Trophoblast cell (in vitro differentiated cells and primary cell): ENCODE data around the gene EYS.

Source experiments
- DNase-seq, 2 donors: peaks; one replicate each; pipeline ENCODE4 v3.0.0-alpha.2; 2016
- H2AFZ ChIP-seq: 2 replicates; pipeline ENCODE4 v1.6.1; 2013; ENCODE audit warnings: low read length, moderate library complexity, mild to moderate bottlenecking; ENCODE audit not compliant: insufficient read depth, poor library complexity
- H2AK5ac ChIP-seq: 2 replicates; pipeline ENCODE4 v1.6.1; 2013; ENCODE audit warnings: mild to moderate bottlenecking, low read length
- H2BK120ac ChIP-seq: 2 replicates; pipeline ENCODE4 v1.6.1; 2013; ENCODE audit warnings: low read length, mild to moderate bottlenecking, moderate library complexity; ENCODE audit not compliant: insufficient read depth, poor library complexity
- H2BK12ac ChIP-seq: 2 replicates; pipeline ENCODE4 v1.6.1; 2013; ENCODE audit warnings: mild to moderate bottlenecking, low read length, moderate library complexity
- H2BK5ac ChIP-seq: 2 replicates; pipeline ENCODE4 v1.6.1; 2013; ENCODE audit warnings: low read length, low read depth, moderate library complexity, mild to moderate bottlenecking; ENCODE audit not compliant: poor library complexity
- H3K14ac ChIP-seq: 2 replicates; pipeline ENCODE4 v1.6.1; 2013; ENCODE audit warnings: mild to moderate bottlenecking, low read length
- H3K18ac ChIP-seq: 2 replicates; pipeline ENCODE4 v1.6.1; 2013; ENCODE audit warnings: mild to moderate bottlenecking, low read length
- H3K23ac ChIP-seq: 2 replicates; pipeline ENCODE4 v1.6.1; 2013; ENCODE audit warnings: low read length
- H3K27ac ChIP-seq: 2 replicates; pipeline ENCODE4 v1.5.1; 2013; ENCODE audit warnings: low read depth, mild to moderate bottlenecking, inconsistent platforms, low read length, moderate library complexity
- H3K27me3 ChIP-seq: 2 replicates; pipeline ENCODE4 v1.6.1; 2013; ENCODE audit warnings: inconsistent platforms, mild to moderate bottlenecking, low read length, moderate library complexity; ENCODE audit not compliant: insufficient read depth
- H3K36me3 ChIP-seq, 2 experiments: 1 replicate in 1 of 2; 2 replicates in 1 of 2; pipeline ENCODE4 v1.6.1; 2013; ENCODE audit warnings: low read length in 2 of 2, mild to moderate bottlenecking in 2 of 2, moderate library complexity in 1 of 2; ENCODE audit not compliant: insufficient read depth in 2 of 2, control insufficient read depth in 1 of 2
- H3K4ac ChIP-seq: 2 replicates; pipeline ENCODE4 v1.6.1; 2013; ENCODE audit warnings: low read depth, mild to moderate bottlenecking, low read length, moderate library complexity
- H3K4me1 ChIP-seq, 2 experiments: 1 replicate in 1 of 2; 2 replicates in 1 of 2; pipeline ENCODE4 v1.6.1; 2013; ENCODE audit warnings: low read length in 2 of 2, mild to moderate bottlenecking in 2 of 2, moderate library complexity in 1 of 2; ENCODE audit not compliant: insufficient read depth in 2 of 2, control insufficient read depth in 1 of 2
- H3K4me2 ChIP-seq: 2 replicates; pipeline ENCODE4 v1.6.1; 2013; ENCODE audit warnings: inconsistent platforms, mild to moderate bottlenecking, low read length, moderate library complexity
- H3K4me3 ChIP-seq: 2 replicates; pipeline ENCODE4 v1.5.1; 2013; ENCODE audit warnings: mild to moderate bottlenecking, low read depth, low read length, inconsistent platforms
- H3K79me1 ChIP-seq: one replicate; pipeline ENCODE4 v1.6.1; 2013; ENCODE audit warnings: low read length
- H3K79me2 ChIP-seq: 2 replicates; pipeline ENCODE4 v1.6.1; 2013; ENCODE audit warnings: low read length, mild to moderate bottlenecking; ENCODE audit not compliant: control insufficient read depth, insufficient read depth, poor library complexity
- H3K9ac ChIP-seq: 2 replicates; pipeline ENCODE4 v1.6.1; 2013; ENCODE audit warnings: mild to moderate bottlenecking, low read length
- H3K9me3 ChIP-seq: 2 replicates; pipeline ENCODE4 v1.6.1; 2013; ENCODE audit warnings: low read depth, mild to moderate bottlenecking, control low read depth, inconsistent platforms, low read length; ENCODE audit not compliant: insufficient read depth
- H4K12ac ChIP-seq: 2 replicates; pipeline ENCODE4 v1.6.1; 2013; ENCODE audit warnings: low read depth, mild to moderate bottlenecking, low read length, moderate library complexity
- H4K8ac ChIP-seq: 2 replicates; pipeline ENCODE4 v1.6.1; 2013; ENCODE audit warnings: low read depth, mild to moderate bottlenecking, low read length, moderate library complexity
- H4K91ac ChIP-seq: one replicate; pipeline ENCODE4 v1.6.1; 2013; ENCODE audit warnings: low read depth, mild to moderate bottlenecking, low read length, moderate library complexity
- WGBS: extraction: QIAGEN DNeasy Blood & Tissue Kit; methylation state at CpG from one replicate; pipeline ENCODE4 v1.1.7; 2013; ENCODE audit warnings: missing lambda C conversion rate; ENCODE audit not compliant: insufficient read length, insufficient coverage; ENCODE audit errors: extremely low coverage; 5-methylcytosine and 5-hydroxymethylcytosine counted together

Gene EYS

DNA sequence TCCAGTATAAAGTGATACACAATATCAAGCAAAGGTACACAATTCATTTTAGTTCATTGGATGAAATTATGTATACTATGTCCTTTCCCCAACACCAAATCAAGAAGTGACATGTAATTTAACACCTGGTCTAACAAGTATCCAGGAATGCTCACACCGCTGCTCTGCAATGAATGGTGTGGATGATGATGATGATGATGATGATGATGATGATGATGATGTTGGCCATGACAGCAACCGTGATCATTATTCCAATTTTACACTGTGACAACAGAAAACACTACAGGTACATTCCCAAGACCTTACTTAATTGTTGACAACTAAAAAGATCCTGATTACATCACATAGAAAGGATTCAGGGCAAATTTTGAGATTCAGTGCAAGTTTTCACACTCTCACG lies 1449.4 kb downstream of the EYS start:
- Histone ChIP-seq H3K27ac (no peak overlapping the region), H2BK120ac (no peak overlapping the region), H3K27me3 (no peaks in the 10 kb centered on the region), H3K18ac (no peak overlapping the region), H2BK12ac (no peak overlapping the region), H3K4me3 (no peak overlapping the region), H3K9me3 (no peaks in the 10 kb centered on the region), H3K79me1 (no peaks in the 10 kb centered on the region), H3K14ac (no peak overlapping the region), H3K23ac (no peak overlapping the region), H2AK5ac (no peak overlapping the region), H4K91ac (no peak overlapping the region), H3K4me2 (no peak overlapping the region), H3K36me3 (no peaks in the 10 kb centered on the region), H2AFZ (no peak overlapping the region), H3K4me1 (no peaks in the 10 kb centered on the region), H3K79me2 (no peaks in the 10 kb centered on the region), H2BK5ac (no peak overlapping the region), H3K4ac (no peak overlapping the region), H4K8ac (no peak overlapping the region), H4K12ac (no peak overlapping the region), H3K9ac (no peak overlapping the region)
- no peak for DNase-seq
- whole genome bisulfite sequencing: no CpG with 5 or more reads among the region's 3 CpGs

DNA sequence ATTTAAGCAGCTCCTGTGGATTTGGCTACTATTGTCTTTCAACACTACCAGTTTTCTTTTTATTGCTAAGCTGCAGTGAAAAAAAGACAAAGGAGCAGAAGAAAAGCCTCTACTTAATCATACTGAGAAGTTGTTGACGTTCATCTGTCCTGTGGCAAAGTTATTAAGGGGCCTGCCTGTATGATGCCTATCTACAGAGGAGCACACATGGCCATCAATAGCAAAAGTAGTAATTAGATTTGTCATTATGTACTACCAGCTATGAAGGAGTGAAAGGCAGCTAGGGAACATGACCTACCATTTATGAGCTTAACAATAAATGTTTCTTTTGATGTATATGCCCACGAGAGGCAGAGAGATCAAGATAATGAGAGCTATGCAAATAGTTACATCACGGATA lies 1450.5 kb downstream of the EYS start:
- H3K79me1 ChIP-seq: no peaks in the 10 kb centered on the region
- no CpG with 5 or more reads among the region's 3 CpGs for WGBS
- no peak overlapping the region for H3K4ac ChIP-seq
- no peak overlapping the region for H2BK12ac ChIP-seq
- H2AFZ ChIP-seq: no peak overlapping the region
- H3K18ac ChIP-seq: no peak overlapping the region
- H3K4me1 ChIP-seq: no peaks in the 10 kb centered on the region
- no peaks in the 10 kb centered on the region for H3K27me3 ChIP-seq
- H3K9me3 ChIP-seq: no peaks in the 10 kb centered on the region
- no peak overlapping the region for H3K4me3 ChIP-seq
- no peak overlapping the region for H3K23ac ChIP-seq
- H2AK5ac ChIP-seq: no peak overlapping the region
- no peak overlapping the region for H2BK120ac ChIP-seq
- no peak overlapping the region for H3K9ac ChIP-seq
- H4K8ac ChIP-seq: no peak overlapping the region
- no peak overlapping the region for H2BK5ac ChIP-seq
- no peak overlapping the region for H4K12ac ChIP-seq
- no peak overlapping the region for H4K91ac ChIP-seq
- no peak overlapping the region for H3K27ac ChIP-seq
- no peak for DNase-seq
- H3K36me3 ChIP-seq: no peaks in the 10 kb centered on the region
- H3K14ac ChIP-seq: no peak overlapping the region
- H3K4me2 ChIP-seq: no peak overlapping the region
- H3K79me2 ChIP-seq: no peaks in the 10 kb centered on the region

DNA sequence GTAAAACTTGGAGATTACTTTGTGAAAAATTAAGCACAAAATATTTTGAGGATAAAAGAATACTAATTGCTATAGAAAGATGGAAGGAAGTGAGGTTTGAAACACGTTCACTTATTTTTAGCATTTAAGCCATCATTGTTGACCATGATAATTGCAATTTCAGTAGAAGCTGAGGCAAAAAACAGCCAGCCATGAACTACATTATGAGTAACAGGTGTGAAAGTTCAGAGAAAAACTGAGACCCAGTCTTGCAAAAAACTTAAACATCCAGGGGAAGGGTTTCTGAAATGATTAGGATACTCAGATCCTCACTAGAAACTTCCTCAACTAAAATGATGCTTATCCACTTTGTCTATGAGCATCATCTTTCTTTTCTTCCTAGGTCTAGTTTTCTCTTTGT lies 1452.0 kb downstream of the EYS start:
- Histone ChIP-seq H2AK5ac (no peak overlapping the region), H3K36me3 (no peaks in the 10 kb centered on the region), H3K79me1 (no peaks in the 10 kb centered on the region), H3K79me2 (no peaks in the 10 kb centered on the region), H3K14ac (no peak overlapping the region), H3K9me3 (no peaks in the 10 kb centered on the region), H3K27me3 (no peaks in the 10 kb centered on the region), H3K9ac (no peak overlapping the region), H3K4me3 (no peak overlapping the region), H4K12ac (no peak overlapping the region), H4K91ac (no peak overlapping the region), H3K18ac (no peak overlapping the region), H3K23ac (no peak overlapping the region), H4K8ac (no peak overlapping the region), H2BK5ac (no peak overlapping the region), H3K4me1 (no peaks in the 10 kb centered on the region), H3K27ac (no peak overlapping the region), H2BK120ac (no peak overlapping the region), H2AFZ (no peak overlapping the region), H3K4ac (no peak overlapping the region), H3K4me2 (no peak overlapping the region), H2BK12ac (no peak overlapping the region)
- WGBS: no CpG with 5 or more reads among the region's 1 CpG
- DNase-seq: no peak

DNA sequence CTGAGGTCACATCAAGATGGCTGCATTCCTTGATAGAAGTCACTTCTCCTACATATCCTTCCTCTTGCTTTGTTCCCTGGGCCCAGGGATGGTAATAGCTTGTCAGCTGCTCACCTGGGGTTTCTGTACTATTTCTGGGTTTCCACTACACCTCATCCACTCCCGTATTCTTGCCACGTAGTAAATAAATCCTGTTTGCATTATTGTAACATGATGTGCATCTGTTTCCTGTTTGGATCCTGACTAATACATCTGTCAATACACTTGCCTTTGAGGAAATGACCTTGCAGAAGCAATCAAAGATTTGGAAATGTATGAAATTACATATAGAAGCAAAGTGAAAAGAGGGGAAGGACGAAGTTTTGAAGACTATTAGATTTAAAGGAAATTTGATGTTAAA lies 1452.5 kb downstream of the EYS start:
- H3K4me2 ChIP-seq: no peak overlapping the region
- H3K4me1 ChIP-seq: no peaks in the 10 kb centered on the region
- no peak overlapping the region for H4K8ac ChIP-seq
- H3K27ac ChIP-seq: no peak overlapping the region
- H2BK5ac ChIP-seq: no peak overlapping the region
- H3K18ac ChIP-seq: no peak overlapping the region
- no peaks in the 10 kb centered on the region for H3K79me1 ChIP-seq
- no CpG with 5 or more reads among the region's 3 CpGs for whole genome bisulfite sequencing
- H3K9ac ChIP-seq: no peak overlapping the region
- H3K4me3 ChIP-seq: no peak overlapping the region
- no peak for DNase-seq
- H2BK120ac ChIP-seq: no peak overlapping the region
- no peaks in the 10 kb centered on the region for H3K79me2 ChIP-seq
- no peaks in the 10 kb centered on the region for H3K27me3 ChIP-seq
- H2AK5ac ChIP-seq: no peak overlapping the region
- no peak overlapping the region for H4K12ac ChIP-seq
- H3K9me3 ChIP-seq: no peaks in the 10 kb centered on the region
- no peak overlapping the region for H3K4ac ChIP-seq
- no peak overlapping the region for H2AFZ ChIP-seq
- no peak overlapping the region for H3K14ac ChIP-seq
- H2BK12ac ChIP-seq: no peak overlapping the region
- H3K36me3 ChIP-seq: no peaks in the 10 kb centered on the region
- no peak overlapping the region for H3K23ac ChIP-seq
- no peak overlapping the region for H4K91ac ChIP-seq
